B cell (primary cell): ENCODE results near the gene EZH1. TPM values are rescaled to one million over a fixed set of nuclear protein-coding genes. Genes with fewer than 3 reads are reported as not detected.

ENCODE experiments used
- ATAC-seq: fragments of 200-7000 bp; cut with Tn5 transposase; one replicate; pipeline ENCODE4 v1.10.0; 2021; ENCODE audit warnings: low read depth, mild to moderate bottlenecking, moderate number of reproducible peaks, moderate library complexity
- CTCF ChIA-PET: fragments of 350-600 bp; sonication (Branson Sonifier 250); formaldehyde crosslinking; loops from one replicate; lab custom pipeline; 2021; ENCODE audit warnings: antibody characterized with exemption, inconsistent platforms; lab: Charles Lee
- POLR2A ChIA-PET: fragments of 350-600 bp; sonication (Branson Sonifier 250); formaldehyde crosslinking; loops from one replicate; lab custom pipeline; 2021; ENCODE audit warnings: antibody characterized with exemption; lab: Charles Lee
- DNase-seq: peaks from one replicate; pipeline ENCODE4 v3.0.0; 2013
- H2AFZ ChIP-seq: 2 replicates; pipeline ENCODE4 v1.6.1; 2012; ENCODE audit warnings: mild to moderate bottlenecking, low read depth, low read length; ENCODE audit not compliant: insufficient read depth, poor library complexity, severe bottlenecking
- H3K27ac ChIP-seq, 2 donors: 1 replicate in 1 of 2; 2 replicates in 1 of 2; pipeline ENCODE4 v1.5.1; 2012 to 2013; ENCODE audit warnings: low read length in 2 of 2, mild to moderate bottlenecking in 2 of 2, moderate library complexity in 1 of 2
- H3K27me3 ChIP-seq, 4 experiments: fragments of 200-600 bp in 1 of 4; sonication (generic) in 1 of 4; replicated peaks in 1 of 4; 1 replicate in 2 of 4; 2 replicates in 2 of 4; pipeline versions ENCODE4 v1.6.1 to v1.7.0; 2013 to 2016; ENCODE audit warnings: low read length in 3 of 4, mild to moderate bottlenecking in 2 of 4, mixed read lengths in 1 of 4, moderate library complexity in 1 of 4; ENCODE audit not compliant: insufficient read depth in 4 of 4, control insufficient read depth in 3 of 4; ENCODE audit errors: control extremely low read depth in 1 of 4
- H3K36me3 ChIP-seq, 2 experiments: replicated peaks in 1 of 2; 1 replicate in 1 of 2; 2 replicates in 1 of 2; pipeline versions ENCODE4 v1.6.1 to v1.7.1; 2013; ENCODE audit warnings: low read length in 1 of 2; ENCODE audit not compliant: insufficient read depth in 2 of 2, control insufficient read depth in 1 of 2; ENCODE audit errors: control extremely low read depth in 1 of 2, extremely low read depth in 1 of 2
- H3K4me1 ChIP-seq, 2 donors: fragments of 200-600 bp in 1 of 2; sonication (generic) in 1 of 2; 1 replicate in 1 of 2; 2 replicates in 1 of 2; pipeline versions ENCODE4 v1.5.1 to v1.6.1; 2013 to 2017; ENCODE audit warnings: low read length in 2 of 2; ENCODE audit not compliant: control insufficient read depth in 2 of 2, insufficient read depth in 2 of 2
- H3K4me2 ChIP-seq: replicated peaks from 2 replicates; pipeline ENCODE3; 2012; ENCODE audit warnings: mild to moderate bottlenecking, low read depth, low read length; ENCODE audit not compliant: poor library complexity, severe bottlenecking
- H3K4me3 ChIP-seq, 5 experiments: fragments of 200-600 bp in 1 of 5; sonication (generic) in 1 of 5; 1 replicate in 3 of 5; 2 replicates in 2 of 5; pipeline versions ENCODE4 v1.5.1 to v1.7.0; 2011 to 2016; ENCODE audit warnings: low read length in 4 of 5, mild to moderate bottlenecking in 4 of 5, low read depth in 2 of 5, control low read depth in 1 of 5, moderate library complexity in 1 of 5; ENCODE audit not compliant: insufficient read depth in 1 of 5; ENCODE audit errors: control extremely low read depth in 1 of 5, extremely low read depth in 1 of 5
- H3K79me2 ChIP-seq: fragments of 200-600 bp; sonication (generic); one replicate; pipeline ENCODE4 v1.6.0; 2016; ENCODE audit warnings: low read length; ENCODE audit not compliant: control insufficient read depth, insufficient read depth
- H3K9ac ChIP-seq: fragments of 200-600 bp; sonication (generic); 2 replicates; pipeline ENCODE4 v1.6.1; 2017; ENCODE audit warnings: mild to moderate bottlenecking, low read length, moderate library complexity
- H3K9me3 ChIP-seq, 3 donors: one replicate each; pipeline versions ENCODE4 v1.6.1 to v1.7.1; 2013; ENCODE audit warnings: low read length in 2 of 3; ENCODE audit not compliant: control insufficient read depth in 2 of 3, insufficient read depth in 1 of 3; ENCODE audit errors: control extremely low read depth in 1 of 3
- H4K20me1 ChIP-seq: 2 replicates; pipeline ENCODE4 v1.6.0; 2012; ENCODE audit warnings: mild to moderate bottlenecking, low read length; ENCODE audit not compliant: insufficient read depth, control insufficient read depth, poor library complexity, severe bottlenecking
- H3K27ac Mint-ChIP-seq: one replicate; pipeline ENCODE4 v1.8.0; 2021; ENCODE audit warnings: mixed read lengths
- H3K27me3 Mint-ChIP-seq: one replicate; pipeline ENCODE4 v1.8.0; 2021; ENCODE audit warnings: mixed read lengths
- H3K4me1 Mint-ChIP-seq: one replicate; pipeline ENCODE4 v1.8.0; 2021; ENCODE audit warnings: mixed read lengths
- H3K4me3 Mint-ChIP-seq: one replicate; pipeline ENCODE4 v1.8.0; 2021; ENCODE audit warnings: mixed read lengths
- H3K9me3 Mint-ChIP-seq: one replicate; pipeline ENCODE4 v1.8.0; 2022; ENCODE audit warnings: mixed read lengths; ENCODE audit not compliant: insufficient read depth
- EZH2 ChIP-seq: IDR thresholded peaks from 2 replicates; pipeline ENCODE4 v1.6.1; 2012; ENCODE audit warnings: borderline replicate concordance, low read depth, mild to moderate bottlenecking, moderate library complexity, low read length; ENCODE audit not compliant: insufficient read depth, poor library complexity, severe bottlenecking
- WGBS: methylation state at CpG from one replicate; pipeline ENCODE4 v1.1.5; 2013; ENCODE audit warnings: missing lambda C conversion rate; ENCODE audit not compliant: insufficient coverage; 5-methylcytosine and 5-hydroxymethylcytosine counted together
- intact Hi-C: fragments of 100-400 bp; cut with micrococcal nuclease; formaldehyde crosslinking; loops from one replicate; pipeline ENCODE4 v1.10.0; 2022
- polyA plus RNA-seq: library from polyadenylated mRNA; depleted of rRNA; stranded (reverse); fragments of >200 nt; gene quantifications from 2 replicates; pipeline ENCODE4 v1.2.3, GENCODE V29; 2012
- total RNA-seq, 2 donors: library from RNA; stranded (reverse); fragments of 120-200 nt in 1 of 2; gene quantifications; 1 replicate in 1 of 2; 2 replicates in 1 of 2; pipeline versions ENCODE4 v1.2.3 to v1.2.4, GENCODE V29; 2013 to 2022
- TF ChIP-seq, protein P1 (sequence below): fragments of 200-600 bp; IDR thresholded peaks from one replicate; pipeline ENCODE4 v1.8.0; 2022; ENCODE audit warnings: antibody characterized with exemption, mild to moderate bottlenecking

EZH1 gene
- total and polyA plus RNA-seq, 2 donors (not counting 1 experiment from before 2014, with no cell fraction given) = 115 to 169 TPM

DNA sequence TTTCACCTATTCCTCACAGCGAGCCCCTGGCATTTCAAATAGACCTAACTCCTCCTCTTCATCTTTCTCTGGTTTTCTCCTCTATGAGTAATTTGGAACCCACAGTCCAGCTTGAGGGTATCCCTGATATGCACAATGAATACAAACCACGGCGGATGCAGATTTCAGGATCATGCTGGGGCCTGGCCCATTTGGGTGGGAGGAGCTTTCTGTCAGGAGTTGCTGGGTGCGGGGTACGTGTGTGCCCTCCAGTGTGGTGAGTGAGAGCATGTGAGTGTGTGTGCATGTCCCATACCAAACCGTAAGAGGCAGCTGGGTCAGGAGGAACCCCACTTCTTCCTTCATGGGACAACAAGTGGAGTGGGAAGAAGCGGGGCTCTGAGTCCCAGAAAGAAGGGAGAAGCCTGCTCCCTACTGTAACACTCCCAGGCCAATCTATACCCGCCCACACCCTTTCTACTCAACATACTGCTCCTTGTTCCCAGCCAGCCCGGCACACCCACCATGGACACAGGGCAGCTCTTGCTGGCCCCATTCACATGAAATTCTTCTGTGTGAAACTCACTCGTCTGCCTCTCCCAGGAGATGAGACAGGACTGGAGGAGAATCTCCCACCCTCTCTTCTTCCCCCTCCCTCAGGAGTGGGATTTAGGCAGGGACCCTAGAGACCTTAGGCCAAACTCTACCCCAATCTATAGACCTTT is 44.1 kb downstream of the EZH1 start:
- no peaks in the 10 kb centered on the region for H3K9me3 ChIP-seq
- intact Hi-C loops = no loop called here
- no peaks in the 10 kb centered on the region for H3K27me3 ChIP-seq
- ATAC-seq (no peak), DNase-seq (no peak)
- ChIA-PET CTCF (interaction anchor here (0.6 kb wide), 2 partner anchors 160 to 396 kb away, joined by 3 read pairs; no protein-coding TSS in a partner anchor), POLR2A (interaction anchor here (0.5 kb wide), 1 partner anchor 60 kb away, joined by 11 read pairs; no protein-coding TSS in a partner anchor)
- peaks cover 0 to 40% of the 10 kb centered on the region in 2 experiments for H3K36me3 ChIP-seq
- H3K27ac ChIP-seq = no peak overlapping the region
- no peak overlapping the region for H2AFZ ChIP-seq
- WGBS = 98% methylated on average over 6 of the region's 10 CpGs
- no peak overlapping the region for H3K9ac ChIP-seq
- H3K4me1 ChIP-seq = peaks cover 21 to 46% of the 10 kb centered on the region in 2 donors
- TF ChIP-seq EZH2 = no peak
- Mint-ChIP-seq H3K4me3 (no peak overlapping the region), H3K4me1 (peaks cover 36% of the 10 kb centered on the region), H3K9me3 (no peaks in the 10 kb centered on the region), H3K27ac (no peak overlapping the region), H3K27me3 (no peaks in the 10 kb centered on the region)
- no peaks in the 10 kb centered on the region for H4K20me1 ChIP-seq
- peaks cover 5% of the 10 kb centered on the region for H3K79me2 ChIP-seq
- no peak overlapping the region for H3K4me2 ChIP-seq
- no peak overlapping the region for H3K4me3 ChIP-seq

DNA sequence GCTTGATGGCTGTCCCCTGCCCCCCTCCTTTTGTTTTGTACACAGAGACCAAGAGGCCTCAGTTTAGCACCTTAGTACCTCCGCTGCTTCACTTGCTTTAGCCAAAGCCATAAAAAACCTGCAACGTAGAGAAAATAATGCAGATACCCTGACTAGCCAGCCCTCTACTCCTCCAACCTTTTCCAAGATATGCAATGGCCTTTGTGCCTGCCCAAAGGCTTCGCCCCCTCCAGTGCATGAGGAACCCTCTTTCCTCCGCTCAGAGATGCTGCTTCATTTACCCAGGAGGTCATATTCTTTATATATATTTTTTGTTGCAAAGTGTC is 45.5 kb downstream of the EZH1 start:
- H3K4me3 Mint-ChIP-seq = no peak overlapping the region
- H3K27ac Mint-ChIP-seq = no peak overlapping the region
- CTCF ChIA-PET = interaction anchor here (1.0 kb wide), 1 partner anchor 20 kb away, joined by 3 read pairs; no protein-coding TSS in a partner anchor
- H3K9ac ChIP-seq = no peak overlapping the region
- intact Hi-C loops = no loop called here
- TF ChIP-seq, protein P1, sequence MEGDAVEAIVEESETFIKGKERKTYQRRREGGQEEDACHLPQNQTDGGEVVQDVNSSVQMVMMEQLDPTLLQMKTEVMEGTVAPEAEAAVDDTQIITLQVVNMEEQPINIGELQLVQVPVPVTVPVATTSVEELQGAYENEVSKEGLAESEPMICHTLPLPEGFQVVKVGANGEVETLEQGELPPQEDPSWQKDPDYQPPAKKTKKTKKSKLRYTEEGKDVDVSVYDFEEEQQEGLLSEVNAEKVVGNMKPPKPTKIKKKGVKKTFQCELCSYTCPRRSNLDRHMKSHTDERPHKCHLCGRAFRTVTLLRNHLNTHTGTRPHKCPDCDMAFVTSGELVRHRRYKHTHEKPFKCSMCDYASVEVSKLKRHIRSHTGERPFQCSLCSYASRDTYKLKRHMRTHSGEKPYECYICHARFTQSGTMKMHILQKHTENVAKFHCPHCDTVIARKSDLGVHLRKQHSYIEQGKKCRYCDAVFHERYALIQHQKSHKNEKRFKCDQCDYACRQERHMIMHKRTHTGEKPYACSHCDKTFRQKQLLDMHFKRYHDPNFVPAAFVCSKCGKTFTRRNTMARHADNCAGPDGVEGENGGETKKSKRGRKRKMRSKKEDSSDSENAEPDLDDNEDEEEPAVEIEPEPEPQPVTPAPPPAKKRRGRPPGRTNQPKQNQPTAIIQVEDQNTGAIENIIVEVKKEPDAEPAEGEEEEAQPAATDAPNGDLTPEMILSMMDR = no peak
- no peak for TF ChIP-seq EZH2
- no peaks in the 10 kb centered on the region for H3K27me3 ChIP-seq
- no peaks in the 10 kb centered on the region for H3K9me3 ChIP-seq
- no peak overlapping the region for H3K4me3 ChIP-seq
- H3K27me3 Mint-ChIP-seq = no peaks in the 10 kb centered on the region
- no peaks in the 10 kb centered on the region for H3K9me3 Mint-ChIP-seq
- no peaks in the 10 kb centered on the region for H4K20me1 ChIP-seq
- H2AFZ ChIP-seq = no peak overlapping the region
- no peak overlapping the region for H3K4me2 ChIP-seq
- no peak for ATAC-seq
- H3K4me1 Mint-ChIP-seq = peaks cover 25% of the 10 kb centered on the region
- H3K79me2 ChIP-seq = peaks cover 5% of the 10 kb centered on the region
- no peak for DNase-seq
- H3K4me1 ChIP-seq = peaks cover 12 to 32% of the 10 kb centered on the region in 2 donors
- POLR2A ChIA-PET = no interaction called here
- 90% methylated on average over 2 of the region's 4 CpGs for WGBS
- H3K36me3 ChIP-seq = peaks cover 0 to 29% of the 10 kb centered on the region in 2 experiments
- H3K27ac ChIP-seq = no peak overlapping the region
